Body of pancreas (tissue), 4 donors: ENCODE measurements around the gene FBXO31. TPM values are rescaled to one million over a fixed set of nuclear protein-coding genes. Genes with fewer than 3 reads are reported as not detected.
A peak's percentile ranks its signal among the peaks of the same experiment; 100 is the strongest.

ENCODE experiments used
- ATAC-seq: fragments of 150-250 bp; one replicate; pipeline ENCODE4 v1.9.1; 2016
- DNase-seq, 4 donors: peaks; one replicate each; pipeline ENCODE4 v3.0.0-alpha.2; 2019
- H3K27ac ChIP-seq, 4 donors: fragments of 200-600 bp; sonication (generic); 1 replicate in 3 of 4; 2 replicates in 1 of 4; pipeline versions ENCODE4 v1.5.1 to v1.6.1; 2016 to 2019; ENCODE audit warnings: mild to moderate bottlenecking in 1 of 4, mixed read lengths in 1 of 4, moderate library complexity in 1 of 4
- H3K27me3 ChIP-seq, 2 donors: fragments of 200-600 bp; sonication (generic); one replicate each; pipeline ENCODE4 v1.6.0; 2016; ENCODE audit warnings: mild to moderate bottlenecking in 1 of 2
- H3K36me3 ChIP-seq, 2 donors: fragments of 200-600 bp; sonication (generic); replicated peaks in 1 of 2; 2 replicates each; pipeline ENCODE4 v1.5.1; 2016; ENCODE audit warnings: low read depth in 2 of 2; ENCODE audit not compliant: insufficient read depth in 1 of 2
- H3K4me1 ChIP-seq: fragments of 200-600 bp; sonication (generic); one replicate; pipeline ENCODE4 v1.6.0; 2016
- H3K4me3 ChIP-seq, 2 donors: fragments of 200-600 bp; sonication (generic); 1 replicate in 1 of 2; 2 replicates in 1 of 2; pipeline ENCODE4 v1.5.1; 2016 to 2019
- H3K9me3 ChIP-seq, 3 donors: fragments of 200-600 bp; sonication (generic); 1 replicate in 2 of 3; 2 replicates in 1 of 3; pipeline ENCODE4 v1.5.1; 2016
- CTCF ChIP-seq, 7 experiments: fragments of 450-650 bp in 4 of 7; fragments of 200-600 bp in 3 of 7; sonication (generic) in 3 of 7; IDR thresholded peaks; one replicate each; pipeline ENCODE4 v1.5.1; 2016 to 2019; ENCODE audit warnings: antibody characterized with exemption in 7 of 7
- POLR2A ChIP-seq, 3 donors: fragments of 450-650 bp; IDR thresholded peaks; one replicate each; pipeline ENCODE4 v1.6.1; 2016; ENCODE audit warnings: antibody characterized with exemption in 3 of 3, mild to moderate bottlenecking in 2 of 3
- WGBS, 2 donors: methylation state at CpG; one replicate each; pipeline ENCODE4 v1.1.5; 2017; 5-methylcytosine and 5-hydroxymethylcytosine counted together
- intact Hi-C: fragments of 100-400 bp; cut with DNase I; formaldehyde crosslinking; loops from one replicate; pipeline ENCODE4 v1.15.1; 2023
- total RNA-seq, 2 donors: library from RNA; depleted of rRNA; stranded (reverse); fragments of >200 nt; gene quantifications; one replicate each; pipeline ENCODE4 v1.1.0, GENCODE V29; 2016

FBXO31 gene
- total RNA-seq, 2 donors from 2014 or later, result 35.5 to 46.8 TPM

- H3K36me3 ChIP-seq, result peaks cover 0 to 13% of the 10 kb centered on the region in 2 donors
- H3K4me1 ChIP-seq, result peaks cover 15% of the 10 kb centered on the region
- no peaks in the 10 kb centered on the region for H3K9me3 ChIP-seq
- WGBS, 2 donors, result 92 to 98% methylated on average over 14 to 16 of the region's 16 CpGs
- TF ChIP-seq CTCF (IDR thresholded peaks at IDR 0.05) (no peak), POLR2A (IDR thresholded peaks at IDR 0.05) (no peak)
- no peak overlapping the region for H3K4me3 ChIP-seq
- no peaks in the 10 kb centered on the region for H3K27me3 ChIP-seq
- DNase-seq (no peak), ATAC-seq (no peak)
- intact Hi-C loops, result no loop called here
- no peak overlapping the region for H3K27ac ChIP-seq
These were observed 22.5 kb downstream of the FBXO31 start for GRCh38 chr16:87360862-87361610.

- 92 to 97% methylated on average over 7 of the region's 7 CpGs for WGBS, 2 donors
- intact Hi-C loops, result no loop called here
- H3K27ac ChIP-seq, result no peak overlapping the region
- H3K4me3 ChIP-seq, result no peak overlapping the region
- peaks cover 0 to 13% of the 10 kb centered on the region in 2 donors for H3K36me3 ChIP-seq
- no peaks in the 10 kb centered on the region for H3K9me3 ChIP-seq
- ATAC-seq (no peak), DNase-seq (no peak)
- H3K27me3 ChIP-seq, result no peaks in the 10 kb centered on the region
- TF ChIP-seq CTCF (IDR thresholded peaks at IDR 0.05) (no peak), POLR2A (IDR thresholded peaks at IDR 0.05) (no peak)
- peaks cover 9% of the 10 kb centered on the region for H3K4me1 ChIP-seq
These were observed 24.5 kb downstream of the FBXO31 start for GRCh38 chr16:87359121-87359520.

- Histone ChIP-seq H3K4me3 (no peak overlapping the region), H3K27me3 (no peaks in the 10 kb centered on the region), H3K36me3 (peaks cover 0 to 13% of the 10 kb centered on the region in 2 donors), H3K4me1 (peaks cover 5% of the 10 kb centered on the region), H3K27ac (no peak overlapping the region), H3K9me3 (no peaks in the 10 kb centered on the region)
- ATAC-seq, result no peak
- WGBS, 2 donors, result 78 to 90% methylated on average over 5 to 9 of the region's 9 CpGs
- peak in 2 of 4 donors; percentile 30 to 36 for DNase-seq
- intact Hi-C loops, result no loop called here
- TF ChIP-seq CTCF (IDR thresholded peaks at IDR 0.05), result no peak
- TF ChIP-seq POLR2A (IDR thresholded peaks at IDR 0.05), result no peak
These were observed 24.9 kb downstream of the FBXO31 start for GRCh38 chr16:87358696-87359095.

GRCh38 chr16:87358250-87358649 lies 25.3 kb downstream of the FBXO31 start:
- Histone ChIP-seq H3K4me1 (peaks cover under 1% of the 10 kb centered on the region), H3K27me3 (no peaks in the 10 kb centered on the region), H3K27ac (no peak overlapping the region), H3K36me3 (peaks cover 0 to 13% of the 10 kb centered on the region in 2 donors), H3K9me3 (no peaks in the 10 kb centered on the region), H3K4me3 (no peak overlapping the region)
- ATAC-seq (no peak), DNase-seq (no peak)
- intact Hi-C loops, result no loop called here
- TF ChIP-seq CTCF (IDR thresholded peaks at IDR 0.05) (no peak), POLR2A (IDR thresholded peaks at IDR 0.05) (no peak)
- WGBS, 2 donors, result 91 to 93% methylated on average over 17 of the region's 17 CpGs

- WGBS, 2 donors, result 93 to 95% methylated on average over 8 of the region's 8 CpGs
- no peaks in the 10 kb centered on the region for H3K27me3 ChIP-seq
- H3K9me3 ChIP-seq, result no peaks in the 10 kb centered on the region
- no peaks in the 10 kb centered on the region for H3K4me1 ChIP-seq
- TF ChIP-seq POLR2A (IDR thresholded peaks at IDR 0.05), result no peak
- no peak for TF ChIP-seq CTCF (IDR thresholded peaks at IDR 0.05)
- ATAC-seq (no peak), DNase-seq (no peak)
- intact Hi-C loops, result no loop called here
- peaks cover 0 to 13% of the 10 kb centered on the region in 2 donors for H3K36me3 ChIP-seq
- no peak overlapping the region for H3K27ac ChIP-seq
- no peak overlapping the region for H3K4me3 ChIP-seq
These were observed 27.1 kb downstream of the FBXO31 start for GRCh38 chr16:87356491-87356853.
